ENCODE results near the gene NUCB1.
"Not testable (repeated sequence)": the region's sequence is repeated elsewhere in the genome, so short reads cannot be mapped to it uniquely, and the experiment has no call there.

NUCB1 gene

DNA sequence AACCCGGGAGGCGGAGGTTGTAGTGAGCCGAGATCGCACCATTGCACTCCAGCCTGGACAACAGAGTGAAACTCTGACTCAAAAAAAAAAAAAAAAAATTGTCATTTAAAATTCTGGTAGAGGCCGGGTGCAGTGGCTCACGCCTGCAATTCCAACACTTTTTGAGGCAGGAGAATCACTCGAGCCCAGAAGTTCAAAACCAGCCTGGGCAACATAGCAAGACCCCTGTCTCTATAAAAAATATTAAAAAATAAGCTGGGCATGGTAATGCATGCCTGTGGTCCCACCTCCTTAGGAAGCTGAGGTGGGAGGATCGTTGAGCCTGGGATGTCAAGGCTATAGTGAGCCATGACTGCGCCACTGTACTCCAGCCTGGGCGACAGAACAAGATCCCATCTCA is 6.2 kb downstream of the NUCB1 start:
- DNase-seq: no peak

GRCh38 chr19:48907671-48908070 is 7.6 kb downstream of the NUCB1 start:
- DNase-seq: no peak

DNA sequence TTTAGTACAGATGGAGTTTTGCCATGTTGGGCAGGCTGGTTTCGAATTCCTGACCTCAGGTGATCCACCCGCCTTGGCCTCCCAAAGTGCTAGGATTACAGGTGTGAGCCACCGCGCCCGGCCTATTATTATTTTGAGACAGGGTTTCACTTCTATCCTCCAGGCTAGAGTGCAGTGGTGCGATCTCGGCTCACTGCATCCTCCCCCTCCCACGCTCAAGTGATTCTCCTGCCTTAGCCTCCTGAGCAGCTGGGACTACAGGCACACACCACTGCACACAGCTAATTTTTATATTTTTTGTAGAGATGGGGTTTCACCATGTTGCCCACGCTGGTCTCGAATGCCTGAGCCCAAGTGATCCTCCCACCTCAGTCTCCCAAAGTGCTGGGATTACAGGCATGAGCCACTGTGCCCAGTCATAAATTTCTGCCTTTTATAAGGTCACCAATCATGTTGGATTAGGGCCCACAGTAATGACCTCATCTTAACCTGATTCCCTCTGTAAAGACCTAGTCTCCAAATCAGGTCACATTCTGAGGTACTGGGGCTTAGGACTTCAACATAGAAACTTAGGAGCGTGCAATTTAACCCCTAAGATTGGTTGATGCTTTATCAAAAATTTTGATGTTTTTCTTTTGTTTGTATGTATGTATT is 9.4 kb downstream of the NUCB1 start:
- DNase-seq: not testable (repeated sequence)

DNA sequence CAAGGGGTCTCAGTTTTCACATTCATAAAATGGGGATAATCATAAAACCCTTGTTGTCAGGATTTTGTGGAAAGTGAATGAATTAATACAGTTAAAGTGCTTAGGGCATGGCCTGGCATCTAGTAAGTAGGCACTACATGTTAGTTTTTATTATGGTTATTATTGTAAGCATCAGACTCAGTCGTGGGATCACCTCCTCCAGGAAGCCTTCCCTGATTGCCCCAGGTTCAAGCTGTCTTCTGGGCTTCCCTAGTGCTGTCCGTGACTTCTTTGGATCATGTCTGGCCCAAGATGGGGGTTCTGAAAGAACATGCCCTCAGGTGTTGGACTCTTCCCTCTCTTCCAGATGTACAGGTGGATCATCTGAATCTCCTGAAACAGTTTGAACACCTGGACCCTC is 10.7 kb downstream of the NUCB1 start:
- no peak for DNase-seq

DNA sequence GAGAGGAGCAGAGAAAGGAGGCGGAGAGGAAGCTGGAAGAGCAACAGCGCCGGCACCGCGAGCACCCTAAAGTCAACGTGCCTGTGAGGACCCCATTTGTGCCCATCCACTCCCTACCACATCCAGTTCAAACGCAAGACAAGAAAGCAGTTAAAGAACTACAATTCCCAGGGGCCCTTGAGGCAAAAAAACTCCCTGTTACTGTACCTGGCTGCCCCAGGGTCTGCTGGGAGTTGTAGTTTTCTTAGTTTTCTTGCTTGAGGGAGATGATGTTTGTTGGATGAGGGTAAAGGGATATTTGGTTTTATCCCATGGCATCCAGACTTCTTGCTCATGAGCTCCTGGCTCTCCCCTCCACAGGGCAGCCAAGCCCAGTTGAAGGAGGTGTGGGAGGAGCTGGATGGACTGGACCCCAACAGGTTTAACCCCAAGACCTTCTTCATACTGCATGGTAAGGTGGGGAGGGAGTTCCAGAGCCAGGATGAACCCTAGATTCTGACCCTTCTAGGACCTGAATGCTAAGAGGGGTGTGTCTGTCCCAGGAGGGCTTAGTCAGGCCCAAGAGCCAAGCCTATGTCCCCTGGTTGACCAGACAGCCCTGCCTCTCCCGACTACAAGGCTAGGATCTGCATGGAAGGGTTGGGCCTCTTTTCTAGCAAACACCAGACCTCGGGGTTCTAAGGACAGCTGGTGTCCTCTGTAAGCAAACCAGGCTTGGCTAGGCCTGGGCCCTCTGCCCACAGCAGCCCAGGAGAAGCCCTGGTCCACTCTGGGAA is 13.2 kb downstream of the NUCB1 start:
- DNase-seq: no peak

GRCh38 chr19:48914181-48914580 is 14.1 kb downstream of the NUCB1 start:
- no peak for DNase-seq

DNA sequence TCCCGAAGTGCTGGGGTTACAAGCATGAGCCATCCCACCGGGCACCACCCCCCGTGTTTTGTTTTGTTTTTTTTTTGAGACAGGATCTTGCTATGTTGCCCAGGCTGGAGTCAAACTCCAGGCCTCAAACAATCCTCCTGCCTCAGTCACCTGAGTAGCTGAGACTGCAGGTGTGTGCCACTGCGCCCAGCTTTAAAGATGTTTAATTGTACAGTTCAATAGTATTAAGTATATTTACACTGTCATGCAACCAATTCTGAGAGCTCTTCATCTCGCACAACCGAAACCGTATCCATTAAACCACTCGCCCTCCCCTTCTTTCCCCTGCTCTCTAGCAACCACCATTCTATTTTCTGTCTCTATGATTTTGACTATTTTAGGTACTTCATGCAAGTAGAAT is 15.6 kb downstream of the NUCB1 start:
- DNase-seq: no peak

GRCh38 chr19:48918071-48918470 is 18.0 kb downstream of the NUCB1 start:
- no peak for DNase-seq

GRCh38 chr19:48918801-48919247 is 18.7 kb downstream of the NUCB1 start:
- DNase-seq: no peak

DNA sequence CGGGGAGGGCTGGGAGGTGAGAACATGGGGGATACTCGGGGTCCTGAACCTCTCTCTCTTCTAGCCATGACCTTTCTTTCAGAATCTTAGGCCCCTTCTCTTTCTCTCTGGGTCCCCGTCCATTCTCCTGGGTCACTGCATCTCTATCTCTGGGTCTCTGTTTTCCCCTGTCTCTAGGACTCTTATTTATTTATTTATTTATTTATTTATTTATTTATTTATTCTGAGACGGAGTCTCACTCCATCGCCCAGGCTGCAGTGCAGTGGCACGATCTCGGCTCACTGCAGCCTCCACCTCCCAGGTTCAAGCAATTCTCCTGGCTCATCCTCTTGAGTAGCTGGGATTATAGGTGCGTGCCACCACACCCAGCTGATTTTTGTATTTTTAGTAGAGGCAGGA is 19.2 kb downstream of the NUCB1 start:
- DNase-seq: not testable (repeated sequence)

- no peak for DNase-seq
These were observed 20.8 kb downstream of the NUCB1 start for GRCh38 chr19:48920949-48921348.

DNA sequence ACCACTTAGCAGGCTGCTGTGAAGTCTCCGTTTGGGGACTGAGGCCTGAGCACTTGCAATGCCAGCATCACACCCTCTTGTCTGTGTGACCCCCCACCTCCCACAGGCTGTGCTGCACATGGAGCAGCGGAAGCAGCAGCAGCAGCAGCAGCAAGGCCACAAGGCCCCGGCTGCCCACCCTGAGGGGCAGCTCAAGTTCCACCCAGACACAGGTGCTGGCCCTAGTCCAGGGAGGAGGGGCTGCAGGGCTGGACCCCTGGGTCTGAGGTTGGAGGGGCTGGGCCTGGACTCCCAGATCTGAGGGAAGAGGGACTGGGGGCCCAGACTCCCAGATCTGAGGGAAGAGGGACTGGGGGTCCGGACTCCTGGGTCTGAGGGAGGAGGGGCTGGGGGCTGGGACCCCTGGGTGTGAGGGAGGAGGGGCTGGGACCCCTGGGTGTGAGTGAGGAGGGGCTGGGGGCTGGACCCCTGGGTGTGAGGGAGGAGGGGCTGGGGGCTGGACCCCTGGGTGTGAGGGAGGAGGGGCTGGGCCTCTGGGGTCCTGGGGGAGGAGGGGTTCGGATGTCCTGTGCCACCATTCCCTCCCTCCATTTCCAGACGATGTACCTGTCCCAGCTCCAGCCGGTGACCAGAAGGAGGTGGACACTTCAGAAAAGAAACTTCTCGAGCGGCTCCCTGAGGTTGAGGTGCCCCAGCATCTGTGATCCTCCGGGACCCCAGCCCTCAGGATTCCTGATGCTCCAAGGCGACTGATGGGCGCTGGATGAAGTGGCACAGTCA is 21.8 kb downstream of the NUCB1 start:
- no peak for DNase-seq

GRCh38 chr19:48922548-48923490 is 22.7 kb downstream of the NUCB1 start:
- DNase-seq: no peak

DNA sequence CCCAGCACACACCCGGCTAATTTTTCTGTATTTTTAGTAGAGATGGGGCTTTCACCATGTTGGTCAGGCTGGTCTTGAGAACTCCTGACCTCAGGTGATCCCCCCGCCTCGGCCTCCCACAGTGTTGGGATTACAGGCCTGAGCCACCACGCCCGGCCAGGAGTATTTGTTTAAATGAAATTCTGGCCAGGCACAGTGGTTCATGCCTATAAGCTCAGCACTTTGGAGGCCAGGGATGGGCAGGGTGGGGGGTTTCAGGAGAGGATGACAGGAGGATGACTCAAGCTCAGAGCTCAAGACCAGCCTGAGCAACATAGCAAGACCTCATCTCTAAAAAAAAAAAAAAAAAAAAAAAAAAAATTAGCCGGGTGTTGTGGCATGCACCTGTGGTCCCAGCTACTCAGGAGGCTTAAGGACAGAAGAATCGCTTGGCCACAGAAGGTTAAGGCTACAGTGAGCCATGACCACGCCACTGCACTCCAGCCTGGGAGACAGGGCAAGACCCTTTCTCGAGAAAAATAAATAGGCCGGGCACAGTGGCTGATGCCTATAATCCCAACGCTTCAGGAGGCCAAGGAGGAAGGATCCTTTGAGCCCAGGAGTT is 25.2 kb downstream of the NUCB1 start:
- DNase-seq: no peak

DNA sequence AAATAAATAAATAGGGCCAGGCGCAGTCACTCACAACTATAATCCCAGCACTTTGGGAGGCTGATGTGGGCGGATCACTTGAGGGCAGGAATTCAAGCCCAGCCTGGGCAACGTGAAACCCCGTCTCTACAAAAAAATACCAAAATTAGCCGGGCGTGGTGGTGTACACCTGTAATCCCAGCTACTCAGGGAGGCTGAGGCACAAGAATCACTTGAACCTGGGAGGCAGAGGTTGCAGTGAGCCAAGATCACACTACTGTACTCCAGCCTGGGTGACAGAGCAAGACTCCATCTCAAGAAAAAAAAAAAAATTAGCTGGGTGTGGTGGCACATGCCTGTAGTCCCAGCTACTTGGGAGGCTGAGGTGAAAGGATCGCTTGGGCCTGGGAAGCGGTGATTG is 25.8 kb downstream of the NUCB1 start:
- not testable (repeated sequence) for DNase-seq

- no peak for DNase-seq
These were observed 26.8 kb downstream of the NUCB1 start for GRCh38 chr19:48926909-48927308.

- not testable (repeated sequence) for DNase-seq
These were observed 27.6 kb downstream of the NUCB1 start for GRCh38 chr19:48927692-48928091.

DNA sequence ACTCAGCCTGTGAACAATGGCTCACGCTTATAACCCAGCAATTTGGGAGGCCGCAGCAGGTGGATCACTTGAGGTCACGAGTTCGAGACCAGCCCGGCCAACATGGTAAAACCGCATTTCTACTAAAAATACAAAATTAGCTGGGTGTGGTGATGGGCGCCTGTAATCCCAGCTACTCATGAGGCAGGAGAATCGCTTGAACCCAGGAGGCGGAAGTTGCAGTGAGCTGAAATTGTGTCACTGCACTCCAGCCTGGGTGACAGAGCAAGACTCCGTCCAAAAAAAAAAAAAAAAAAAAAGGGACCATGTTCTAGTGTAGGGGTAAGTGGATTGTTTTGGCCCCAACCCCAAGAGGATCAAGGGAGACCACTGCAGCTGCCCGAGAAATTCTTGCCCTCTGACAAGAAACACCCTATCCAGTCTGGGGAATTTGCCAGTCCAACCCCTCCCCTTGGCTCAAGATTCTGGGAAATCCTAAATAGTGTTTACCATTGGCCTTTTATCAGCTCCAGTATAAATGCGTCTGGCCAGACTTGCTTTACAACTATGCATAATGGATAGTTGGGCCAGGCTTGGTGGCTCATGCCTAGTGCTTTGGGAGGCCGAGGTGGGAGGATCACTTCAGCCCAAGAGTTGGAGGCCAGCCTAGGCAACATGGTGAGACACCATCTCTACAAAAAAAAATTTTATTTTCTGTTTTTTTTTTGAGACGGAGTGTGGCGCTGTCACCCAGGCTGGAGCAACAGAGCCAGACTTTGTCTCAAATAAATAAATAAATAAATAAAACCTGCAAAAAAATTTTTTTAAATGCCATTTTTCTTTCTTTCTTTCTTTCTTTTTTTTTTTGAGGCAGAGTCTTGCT is 28.3 kb downstream of the NUCB1 start:
- no peak for DNase-seq

DNA sequence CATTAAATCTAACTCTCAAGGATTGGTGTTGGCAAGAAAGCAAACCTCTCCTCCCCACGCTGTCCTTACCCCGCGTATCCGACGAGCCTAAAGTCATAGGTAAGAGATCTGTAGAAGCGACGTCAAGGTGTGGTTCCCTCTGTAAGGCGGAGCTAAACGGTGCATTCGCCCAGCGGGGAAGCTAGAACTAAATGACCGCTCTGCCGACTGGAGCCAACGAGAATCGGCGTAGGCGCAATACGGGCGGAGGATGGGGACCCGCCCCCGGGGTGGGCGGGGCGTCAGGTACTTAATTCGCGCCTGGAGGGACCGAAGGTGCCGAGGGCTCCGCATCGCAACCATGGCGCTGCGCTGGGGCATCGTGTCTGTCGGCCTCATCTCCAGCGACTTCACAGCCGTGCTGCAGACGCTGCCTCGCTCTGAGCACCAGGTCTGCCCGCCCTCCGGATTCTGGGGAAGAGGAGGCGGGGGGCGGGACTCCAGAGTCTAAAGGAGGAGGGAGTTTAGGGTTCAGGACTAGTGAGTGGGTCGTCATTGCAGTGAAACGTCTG is 33.3 kb downstream of the NUCB1 start, which contains the start of gene DHDH:
Gene DHDH (plus strand): TSS at position 318 of the 551 bp plus-strand sequence. CDS start 23 bp downstream, at position 341.
- peak; percentile 69 for DNase-seq

GRCh38 chr19:48934837-48935236 is 34.7 kb downstream of the NUCB1 start:
- no peak for DNase-seq

GRCh38 chr19:48935864-48936263 is 35.8 kb downstream of the NUCB1 start:
- no peak for DNase-seq

All from right forelimb (tissue), 1 donor.